H9 (cell line): ENCODE data around the gene KDM4C. TPM values are rescaled to one million over a fixed set of nuclear protein-coding genes. Genes with fewer than 3 reads are reported as not detected.
"Not testable (repeated sequence)": the region's sequence is repeated elsewhere in the genome, so short reads cannot be mapped to it uniquely, and the experiment has no call there.

Experiments
- DNase-seq: peaks from one replicate; pipeline ENCODE4 v3.0.0-alpha.2; 2017
- H2AFZ ChIP-seq: one replicate; pipeline ENCODE4 v1.6.1; 2013; ENCODE audit warnings: mild to moderate bottlenecking, low read length, control low read depth, moderate library complexity
- H2AK5ac ChIP-seq: 2 replicates; pipeline ENCODE4 v1.6.1; 2013; ENCODE audit warnings: low read length, control low read depth, mixed read lengths; ENCODE audit not compliant: insufficient read length
- H2BK120ac ChIP-seq: one replicate; pipeline ENCODE4 v1.6.1; 2013; ENCODE audit warnings: low read depth, mild to moderate bottlenecking, low read length, control low read depth, inconsistent platforms; ENCODE audit not compliant: poor library complexity, severe bottlenecking
- H2BK12ac ChIP-seq: 2 replicates; pipeline ENCODE4 v1.6.1; 2013; ENCODE audit warnings: low read length, control low read depth, mixed read lengths, low read depth; ENCODE audit not compliant: insufficient read length
- H2BK15ac ChIP-seq: 2 replicates; pipeline ENCODE4 v1.6.1; 2013; ENCODE audit warnings: low read depth, low read length, control low read depth
- H2BK20ac ChIP-seq: one replicate; pipeline ENCODE4 v1.6.1; 2013; ENCODE audit warnings: low read depth, mild to moderate bottlenecking, low read length, control low read depth, inconsistent platforms; ENCODE audit not compliant: poor library complexity, severe bottlenecking
- H2BK5ac ChIP-seq: 2 replicates; pipeline ENCODE4 v1.6.1; 2013; ENCODE audit warnings: low read length, control low read depth, mixed read lengths; ENCODE audit not compliant: insufficient read length
- H3K14ac ChIP-seq: 2 replicates; pipeline ENCODE4 v1.6.1; 2013; ENCODE audit warnings: low read length, control low read depth; ENCODE audit not compliant: insufficient read depth
- H3K18ac ChIP-seq: 2 replicates; pipeline ENCODE4 v1.6.1; 2013; ENCODE audit warnings: low read depth, mild to moderate bottlenecking, mixed read lengths, low read length, control low read depth; ENCODE audit not compliant: insufficient read length
- H3K23ac ChIP-seq: 2 replicates; pipeline ENCODE4 v1.6.1; 2013; ENCODE audit warnings: low read length, control low read depth, mixed read lengths, low read depth; ENCODE audit not compliant: insufficient read length
- H3K23me2 ChIP-seq: 2 replicates; pipeline ENCODE4 v1.6.1; 2013; ENCODE audit warnings: low read depth, mild to moderate bottlenecking, mixed read lengths, low read length, control low read depth; ENCODE audit not compliant: insufficient read length, poor library complexity, severe bottlenecking
- H3K27ac ChIP-seq: 2 replicates; pipeline ENCODE4 v1.5.1; 2013; ENCODE audit warnings: low read length, control low read depth, mixed read lengths, low read depth; ENCODE audit not compliant: insufficient read length
- H3K27me3 ChIP-seq: 2 replicates; pipeline ENCODE4 v1.6.1; 2013; ENCODE audit warnings: low read length, control low read depth, inconsistent platforms; ENCODE audit not compliant: insufficient read depth
- H3K4ac ChIP-seq: 2 replicates; pipeline ENCODE4 v1.6.1; 2013; ENCODE audit warnings: low read depth, mild to moderate bottlenecking, control low read depth, inconsistent platforms, low read length, moderate library complexity
- H3K4me1 ChIP-seq: 2 replicates; pipeline ENCODE4 v1.6.1; 2013; ENCODE audit warnings: low read length, control low read depth, inconsistent platforms; ENCODE audit not compliant: insufficient read depth
- H3K4me2 ChIP-seq: 2 replicates; pipeline ENCODE4 v1.6.1; 2013; ENCODE audit warnings: low read length, control low read depth, mixed read lengths; ENCODE audit not compliant: insufficient read length, insufficient read depth
- H3K56ac ChIP-seq: 2 replicates; pipeline ENCODE4 v1.6.1; 2013; ENCODE audit warnings: low read depth, mild to moderate bottlenecking, mixed read lengths, low read length, control low read depth; ENCODE audit not compliant: insufficient read length
- H3K79me1 ChIP-seq: 2 replicates; pipeline ENCODE4 v1.6.1; 2013; ENCODE audit warnings: low read depth, mild to moderate bottlenecking, moderate library complexity, low read length, control low read depth, inconsistent platforms; ENCODE audit not compliant: insufficient read depth, poor library complexity, severe bottlenecking
- H3K79me2 ChIP-seq: 2 replicates; pipeline ENCODE4 v1.6.1; 2013; ENCODE audit warnings: low read length, control low read depth, inconsistent platforms; ENCODE audit not compliant: insufficient read depth
- H3K9ac ChIP-seq: 2 replicates; pipeline ENCODE4 v1.6.1; 2013; ENCODE audit warnings: low read length, control low read depth, mixed read lengths; ENCODE audit not compliant: insufficient read length; ENCODE audit errors: extremely low read depth
- H3K9me3 ChIP-seq: one replicate; pipeline ENCODE4 v1.6.1; 2013; ENCODE audit warnings: low read depth, low read length, inconsistent platforms; ENCODE audit not compliant: control insufficient read depth
- H3T11ph ChIP-seq: one replicate; pipeline ENCODE4 v1.6.1; 2013; ENCODE audit warnings: mild to moderate bottlenecking, low read length, control low read depth, inconsistent platforms
- H4K20me1 ChIP-seq: one replicate; pipeline ENCODE4 v1.6.1; 2013; ENCODE audit not compliant: control insufficient read depth, insufficient read length, insufficient read depth
- H4K5ac ChIP-seq: 2 replicates; pipeline ENCODE4 v1.6.1; 2013; ENCODE audit warnings: low read depth, mild to moderate bottlenecking, mixed read lengths, low read length, control low read depth; ENCODE audit not compliant: insufficient read length
- H4K8ac ChIP-seq: replicated peaks from 2 replicates; pipeline ENCODE4 v1.6.1; 2013; ENCODE audit warnings: low read length, control low read depth, mixed read lengths, low read depth; ENCODE audit not compliant: insufficient read length
- H4K91ac ChIP-seq: 2 replicates; pipeline ENCODE4 v1.6.1; 2013; ENCODE audit warnings: low read depth, mild to moderate bottlenecking, moderate library complexity, mixed read lengths, low read length, control low read depth; ENCODE audit not compliant: insufficient read length
- H3K27ac Mint-ChIP-seq, 3 experiments: 2 replicates in 2 of 3; 3 replicates in 1 of 3; pipeline ENCODE4 v1.8.0; 2020 to 2021; ENCODE audit warnings: mixed read lengths in 3 of 3, mild to moderate bottlenecking in 1 of 3, moderate library complexity in 1 of 3
- H3K27me3 Mint-ChIP-seq: 2 replicates; pipeline ENCODE4 v1.8.0; 2021; ENCODE audit warnings: low read depth, mild to moderate bottlenecking, moderate library complexity, mixed read lengths
- H3K36me3 Mint-ChIP-seq, 3 experiments: 2 replicates in 2 of 3; 3 replicates in 1 of 3; pipeline ENCODE4 v1.8.0; 2020 to 2021; ENCODE audit warnings: low read depth in 3 of 3, mixed read lengths in 3 of 3; ENCODE audit not compliant: insufficient read depth in 1 of 3
- H3K4me1 Mint-ChIP-seq, 2 experiments: 2 replicates each; pipeline ENCODE4 v1.8.0; 2020; ENCODE audit warnings: mixed read lengths in 2 of 2
- H3K4me3 Mint-ChIP-seq, 2 experiments: 2 replicates in 1 of 2; 3 replicates in 1 of 2; pipeline ENCODE4 v1.8.0; 2020 to 2021; ENCODE audit warnings: mild to moderate bottlenecking in 2 of 2, mixed read lengths in 2 of 2, moderate library complexity in 1 of 2
- H3K9me3 Mint-ChIP-seq, 2 experiments: 2 replicates in 1 of 2; 3 replicates in 1 of 2; pipeline ENCODE4 v1.8.0; 2020; ENCODE audit warnings: mild to moderate bottlenecking in 2 of 2, mixed read lengths in 2 of 2, moderate library complexity in 1 of 2
- whole genome bisulfite sequencing: extraction: QIAGEN DNeasy Blood & Tissue Kit; methylation state at CpG from one replicate; pipeline ENCODE4 v1.1.7; 2013; ENCODE audit warnings: missing lambda C conversion rate, low lambda C conversion rate, mixed read lengths; ENCODE audit not compliant: insufficient read length; ENCODE audit errors: extremely low coverage; 5-methylcytosine and 5-hydroxymethylcytosine counted together
- total RNA-seq: library from RNA; stranded (reverse); gene quantifications from 2 replicates; pipeline ENCODE4 v1.2.1, GENCODE V29; 2021

Gene KDM4C
- total RNA-seq, 1 experiment from 2014 or later = 24.0 TPM

DNA sequence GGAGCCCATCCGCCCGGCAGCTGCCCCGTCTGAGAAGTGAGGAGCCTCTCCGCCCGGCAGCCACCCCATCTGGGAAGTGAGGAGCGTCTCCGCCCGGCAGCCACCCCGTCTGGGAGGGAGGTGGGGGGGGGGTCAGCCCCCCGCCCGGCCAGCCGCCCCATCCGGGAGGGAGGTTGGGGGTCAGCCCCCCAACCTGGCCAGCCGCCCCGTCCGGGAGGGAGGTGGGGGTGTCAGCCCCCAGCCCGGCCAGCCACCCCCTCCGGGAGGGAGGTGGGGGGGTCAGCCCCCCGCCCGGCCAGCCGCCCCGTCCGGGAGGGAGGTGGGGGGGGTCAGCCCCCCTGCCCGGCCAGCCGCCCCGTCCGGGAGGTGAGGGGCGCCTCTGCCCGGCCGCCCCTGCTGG is 49.9 kb downstream of the KDM4C start:
- H3K27me3 Mint-ChIP-seq, H4K91ac ChIP-seq, H2BK5ac ChIP-seq, H2BK15ac ChIP-seq, H3K79me2 ChIP-seq, H2AFZ ChIP-seq, H3K18ac ChIP-seq, H3K27ac ChIP-seq, H3K9ac ChIP-seq, H2BK20ac ChIP-seq, H4K20me1 ChIP-seq, H3K23me2 ChIP-seq, H4K5ac ChIP-seq, H3K14ac ChIP-seq, H2AK5ac ChIP-seq, DNase-seq, H3K27ac Mint-ChIP-seq, H2BK120ac ChIP-seq, H3K4me2 ChIP-seq, H3K9me3 ChIP-seq, H3T11ph ChIP-seq, H4K8ac ChIP-seq, H3K27me3 ChIP-seq, H3K4me1 ChIP-seq, H3K4ac ChIP-seq, H3K4me1 Mint-ChIP-seq, H3K4me3 Mint-ChIP-seq, H2BK12ac ChIP-seq, H3K23ac ChIP-seq, H3K79me1 ChIP-seq, H3K56ac ChIP-seq: not testable (repeated sequence)
- peaks cover 14 to 17% of the 10 kb centered on the region in 2 experiments for H3K9me3 Mint-ChIP-seq
- no CpG with 5 or more reads among the region's 30 CpGs for WGBS
- peaks cover 21% of the 10 kb centered on the region in 3 experiments for H3K36me3 Mint-ChIP-seq
